ENCODE measurements around the gene RPL36AL. TPM values are rescaled to one million over a fixed set of nuclear protein-coding genes. Genes with fewer than 3 reads are reported as not detected.

The RPL36AL gene
- polyA plus RNA-seq, 1 of the 3 experiments (the other 2 are of a cell fraction), result 337 TPM

GRCh38 chr14:49641697-49642129 is 21.3 kb upstream of the RPL36AL start:
- Histone ChIP-seq H3K9me3 (no peaks in the 10 kb centered on the region), H3K27me3 (ENCODE audit: insufficient read depth) (no peaks in the 10 kb centered on the region), H3K4me1 (ENCODE audit: control insufficient read depth in 1 of 2, insufficient read depth in 2 of 2, low read depth in 1 of 2, low read length in 1 of 2) (peaks cover under 1 to 5% of the 10 kb centered on the region in 2 experiments; a peak in 2 of 4 replicates), H3K79me2 (ENCODE audit: insufficient read depth) (peaks cover 92% of the 10 kb centered on the region), H3K4me3 (ENCODE audit: low read depth in 2 of 2, low read length in 1 of 2) (no peak overlapping the region), H3K9ac (no peak overlapping the region), H3K27ac (ENCODE audit: low read depth in 2 of 2, low read length in 1 of 2) (peak overlapping the region; percentile 10 to 12; a peak in 2 of 4 replicates), H3K4me2 (no peak overlapping the region), H3K9me2 (no peaks in the 10 kb centered on the region), H4K20me1 (ENCODE audit: insufficient read depth) (peaks cover 8% of the 10 kb centered on the region; the same call in 1 of the 2 replicates), H3F3A (replicated peaks; ENCODE audit: insufficient read depth) (peaks cover 29% of the 10 kb centered on the region), H3K36me3 (replicated peaks in 1 of 2; ENCODE audit: control insufficient read depth in 1 of 2, insufficient read depth in 2 of 2, low read length in 1 of 2) (peaks cover 14 to 32% of the 10 kb centered on the region in 2 experiments), H2AFZ (ENCODE audit: low read depth) (no peak overlapping the region)
- DNase-seq, result no peak
- 73% methylated on average over 8 of the region's 8 CpGs for WGBS (ENCODE audit: low lambda C conversion rate)
- POLR2A ChIA-PET, result no interaction called here
- TF ChIP-seq RAD21 (IDR thresholded peaks at IDR 0.05; ENCODE audit: low read length) (no peak), SMC3 (IDR thresholded peaks at IDR 0.05; ENCODE audit: low read depth, low read length) (no peak), CHD2 (IDR thresholded peaks at IDR 0.05; ENCODE audit: low read length, partially characterized antibody) (no peak), RFX5 (IDR thresholded peaks at IDR 0.05; ENCODE audit: low read length) (no peak)
- CTCF ChIA-PET, result interaction anchor here (1.0 kb wide), 1 partner anchor 17 kb away, joined by 3 read pairs; no protein-coding TSS in a partner anchor

GRCh38 chr14:49640540-49641417 is 20.4 kb upstream of the RPL36AL start:
- peak overlapping the region in 1 of 2 experiments; percentile 10; a peak in 1 of 4 replicates for H3K27ac ChIP-seq (ENCODE audit: low read depth in 2 of 2, low read length in 1 of 2)
- H3K9me3 ChIP-seq, result no peaks in the 10 kb centered on the region
- H3K4me1 ChIP-seq (ENCODE audit: control insufficient read depth in 1 of 2, insufficient read depth in 2 of 2, low read depth in 1 of 2, low read length in 1 of 2), result peaks cover 7% of the 10 kb centered on the region in 2 experiments; a peak in 2 of 4 replicates
- H3F3A ChIP-seq (replicated peaks; ENCODE audit: insufficient read depth), result peaks cover 26% of the 10 kb centered on the region
- no peak overlapping the region for H3K4me2 ChIP-seq
- no peak overlapping the region for H2AFZ ChIP-seq (ENCODE audit: low read depth)
- CTCF ChIA-PET, result no interaction called here
- no peaks in the 10 kb centered on the region for H3K9me2 ChIP-seq
- no peak overlapping the region for H3K9ac ChIP-seq
- DNase-seq, result no peak
- no peaks in the 10 kb centered on the region for H3K27me3 ChIP-seq (ENCODE audit: insufficient read depth)
- POLR2A ChIA-PET, result no interaction called here
- no peak overlapping the region for H3K4me3 ChIP-seq (ENCODE audit: low read depth in 2 of 2, low read length in 1 of 2)
- peaks cover 95% of the 10 kb centered on the region for H3K79me2 ChIP-seq (ENCODE audit: insufficient read depth)
- H3K36me3 ChIP-seq (replicated peaks in 1 of 2; ENCODE audit: control insufficient read depth in 1 of 2, insufficient read depth in 2 of 2, low read length in 1 of 2), result peaks cover 16 to 36% of the 10 kb centered on the region in 2 experiments
- WGBS (ENCODE audit: low lambda C conversion rate), result 93% methylated on average over 7 of the region's 7 CpGs
- peaks cover 8% of the 10 kb centered on the region; the same call in 1 of the 2 replicates for H4K20me1 ChIP-seq (ENCODE audit: insufficient read depth)
- TF ChIP-seq RFX5 (IDR thresholded peaks at IDR 0.05; ENCODE audit: low read length) (no peak), FOXM1 (IDR thresholded peaks at IDR 0.05; ENCODE audit: low read depth) (no peak), TCF12 (IDR thresholded peaks at IDR 0.05) (no peak), MXI1 (IDR thresholded peaks at IDR 0.05; ENCODE audit: low read depth, low read length) (no peak), SMC3 (IDR thresholded peaks at IDR 0.05; ENCODE audit: low read depth, low read length) (no peak), USF1 (IDR thresholded peaks at IDR 0.05; ENCODE audit: borderline replicate concordance, low read depth) (no peak), IRF3 (IDR thresholded peaks at IDR 0.05; ENCODE audit: low read depth, low read length) (no peak), SIN3A (IDR thresholded peaks at IDR 0.05; ENCODE audit: borderline replicate concordance, low read depth, low read length) (no peak), CHD2 (IDR thresholded peaks at IDR 0.05; ENCODE audit: low read length, partially characterized antibody) (no peak), GABPA (IDR thresholded peaks at IDR 0.05; ENCODE audit: low read depth) (no peak), FOXJ3 (CRISPR knock-in tag; IDR thresholded peaks at IDR 0.05) (no peak), REST (IDR thresholded peaks at IDR 0.05; ENCODE audit: low read depth, low read length) (no peak), ZBTB33 (IDR thresholded peaks at IDR 0.05; ENCODE audit: borderline replicate concordance, low read depth) (no peak), MEF2A (IDR thresholded peaks at IDR 0.05; ENCODE audit: borderline replicate concordance, low read depth) (no peak), POLR2AphosphoS5 (IDR thresholded peaks at IDR 0.05; ENCODE audit: low read depth, low read length) (no peak), MAX (IDR thresholded peaks at IDR 0.05; ENCODE audit: low read depth) (no peak), RXRA (IDR thresholded peaks at IDR 0.05; ENCODE audit: borderline replicate concordance, low read depth) (no peak)
